DOHH2 (cell line): ENCODE measurements around the gene MSH2.

Experiments
- H3F3A ChIP-seq: fragments of 200-600 bp; sonication (generic), shearing (Covaris generic); 2 replicates; pipeline ENCODE4 v1.6.0; 2016; ENCODE audit warnings: antibody characterized with exemption, mild to moderate bottlenecking; ENCODE audit not compliant: control insufficient read depth, insufficient read depth
- H3K27ac ChIP-seq: fragments of 200-600 bp; sonication (generic); 2 replicates; pipeline ENCODE4 v1.5.1; 2014; ENCODE audit warnings: low read depth, mild to moderate bottlenecking, low read length, moderate library complexity
- H3K27me3 ChIP-seq: fragments of 200-600 bp; sonication (generic); 2 replicates; pipeline ENCODE4 v1.6.1; 2014; ENCODE audit warnings: mild to moderate bottlenecking, low read length, mixed read lengths; ENCODE audit not compliant: control insufficient read depth
- H3K36me3 ChIP-seq: fragments of 200-600 bp; sonication (generic); 2 replicates; pipeline ENCODE4 v1.6.1; 2014; ENCODE audit warnings: mild to moderate bottlenecking, low read length, moderate library complexity, mixed read lengths; ENCODE audit not compliant: control insufficient read depth
- H3K4me1 ChIP-seq: fragments of 200-600 bp; sonication (generic); 2 replicates; pipeline ENCODE4 v1.6.1; 2014; ENCODE audit warnings: mild to moderate bottlenecking, low read length, mixed read lengths; ENCODE audit not compliant: control insufficient read depth
- H3K4me2 ChIP-seq: fragments of 200-600 bp; sonication (generic); 2 replicates; pipeline ENCODE4 v1.6.0; 2014; ENCODE audit warnings: mild to moderate bottlenecking, low read length, moderate library complexity
- H3K4me3 ChIP-seq: fragments of 200-600 bp; sonication (generic); 2 replicates; pipeline ENCODE4 v1.5.1; 2014; ENCODE audit warnings: mild to moderate bottlenecking, low read length, mixed read lengths
- H3K79me2 ChIP-seq: fragments of 200-600 bp; sonication (generic); 2 replicates; pipeline ENCODE4 v1.6.1; 2014; ENCODE audit warnings: mild to moderate bottlenecking, low read length, mixed read lengths; ENCODE audit not compliant: control insufficient read depth
- H3K9me2 ChIP-seq: fragments of 200-600 bp; sonication (generic); replicated peaks from 2 replicates; pipeline ENCODE4 v1.6.1; 2014; ENCODE audit warnings: mild to moderate bottlenecking, low read length, mixed read lengths; ENCODE audit not compliant: control insufficient read depth
- H3K9me3 ChIP-seq: fragments of 200-600 bp; sonication (generic); 2 replicates; pipeline ENCODE4 v1.6.1; 2014; ENCODE audit warnings: antibody characterized with exemption, low read length, mixed read lengths; ENCODE audit not compliant: control insufficient read depth, insufficient read depth
- H4K20me1 ChIP-seq: fragments of 200-600 bp; sonication (generic); 2 replicates; pipeline ENCODE4 v1.6.0; 2014; ENCODE audit warnings: low read depth, mild to moderate bottlenecking, antibody characterized with exemption, low read length, moderate library complexity; ENCODE audit not compliant: control insufficient read depth, insufficient read depth
- CTCF ChIP-seq: fragments of 200-600 bp; sonication (generic); IDR thresholded peaks from one replicate; pipeline ENCODE4 v1.5.1; 2014; ENCODE audit warnings: antibody characterized with exemption, mild to moderate bottlenecking, low read depth, low read length; ENCODE audit not compliant: poor library complexity, severe bottlenecking
- EZH2phosphoT487 ChIP-seq: fragments of 200-600 bp; sonication (generic); IDR thresholded peaks from 2 replicates; pipeline ENCODE4 v1.6.1; 2017; ENCODE audit warnings: borderline replicate concordance, mild to moderate bottlenecking, antibody characterized with exemption, low read length, moderate library complexity, mixed read lengths

Gene MSH2

GRCh38 chr2:47457268-47457667 is 54.3 kb downstream of the MSH2 start:
- Histone ChIP-seq H3K9me2 (no peaks in the 10 kb centered on the region), H3K9me3 (no peaks in the 10 kb centered on the region), H4K20me1 (no peaks in the 10 kb centered on the region), H3K79me2 (no peaks in the 10 kb centered on the region), H3F3A (peaks cover 8% of the 10 kb centered on the region), H3K36me3 (peaks cover 48% of the 10 kb centered on the region), H3K4me1 (peaks cover 16% of the 10 kb centered on the region), H3K27ac (no peak overlapping the region), H3K27me3 (no peaks in the 10 kb centered on the region), H3K4me2 (peak overlapping the region; percentile 24), H3K4me3 (no peak overlapping the region)
- TF ChIP-seq CTCF, result no peak
- TF ChIP-seq EZH2phosphoT487, result no peak

GRCh38 chr2:47459021-47459420 is 56.1 kb downstream of the MSH2 start:
- Histone ChIP-seq H3F3A (peaks cover 8% of the 10 kb centered on the region), H3K79me2 (no peaks in the 10 kb centered on the region), H3K9me3 (no peaks in the 10 kb centered on the region), H4K20me1 (no peaks in the 10 kb centered on the region), H3K4me1 (peaks cover 16% of the 10 kb centered on the region), H3K27me3 (no peaks in the 10 kb centered on the region), H3K27ac (no peak overlapping the region), H3K36me3 (peaks cover 56% of the 10 kb centered on the region), H3K4me2 (no peak overlapping the region), H3K9me2 (no peaks in the 10 kb centered on the region), H3K4me3 (no peak overlapping the region)
- TF ChIP-seq EZH2phosphoT487 (no peak), CTCF (no peak)

GRCh38 chr2:47460766-47461165 is 57.8 kb downstream of the MSH2 start:
- H3K79me2 ChIP-seq, result no peaks in the 10 kb centered on the region
- no peaks in the 10 kb centered on the region for H4K20me1 ChIP-seq
- H3K4me1 ChIP-seq, result peaks cover 16% of the 10 kb centered on the region
- H3K27ac ChIP-seq, result no peak overlapping the region
- TF ChIP-seq CTCF (no peak), EZH2phosphoT487 (no peak)
- H3K4me2 ChIP-seq, result no peak overlapping the region
- no peaks in the 10 kb centered on the region for H3K27me3 ChIP-seq
- H3K36me3 ChIP-seq, result peaks cover 61% of the 10 kb centered on the region
- peaks cover 9% of the 10 kb centered on the region for H3F3A ChIP-seq
- no peaks in the 10 kb centered on the region for H3K9me3 ChIP-seq
- no peak overlapping the region for H3K4me3 ChIP-seq
- no peaks in the 10 kb centered on the region for H3K9me2 ChIP-seq
